Stimulated activated CD8-positive, alpha-beta memory T cell treated with anti-CD3 and anti-CD28 coated beads, Interleukin-7, amount 100 ng/mL, for 24 hours (primary cell): Measurements from ENCODE around the gene SCFD2.

Experiments
- DNase-seq: peaks from one replicate; pipeline ENCODE4 v3.0.0-alpha.2; 2020; ENCODE audit warnings: low read depth

SCFD2 gene

DNA sequence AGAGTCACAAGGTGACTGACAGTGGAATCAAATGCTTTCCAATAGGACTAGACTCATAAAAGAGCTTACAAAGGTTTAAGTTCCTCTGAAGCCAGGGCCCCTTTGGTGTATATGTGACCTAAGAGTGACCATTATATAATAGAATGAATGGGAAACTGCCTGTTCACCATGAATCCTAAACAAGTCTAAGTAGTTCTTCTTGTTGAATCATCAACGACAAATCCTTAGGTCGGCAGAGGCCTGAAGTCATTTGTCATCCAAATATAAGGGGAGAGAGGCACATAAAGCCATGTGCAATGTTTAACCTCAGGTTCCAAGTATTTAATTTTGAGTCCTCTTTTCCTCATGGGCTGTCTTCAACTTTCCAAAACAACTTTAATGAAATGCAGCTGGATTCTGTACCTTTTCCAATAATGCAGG, 381.4 kb downstream of the SCFD2 start:
- no peak for DNase-seq

DNA sequence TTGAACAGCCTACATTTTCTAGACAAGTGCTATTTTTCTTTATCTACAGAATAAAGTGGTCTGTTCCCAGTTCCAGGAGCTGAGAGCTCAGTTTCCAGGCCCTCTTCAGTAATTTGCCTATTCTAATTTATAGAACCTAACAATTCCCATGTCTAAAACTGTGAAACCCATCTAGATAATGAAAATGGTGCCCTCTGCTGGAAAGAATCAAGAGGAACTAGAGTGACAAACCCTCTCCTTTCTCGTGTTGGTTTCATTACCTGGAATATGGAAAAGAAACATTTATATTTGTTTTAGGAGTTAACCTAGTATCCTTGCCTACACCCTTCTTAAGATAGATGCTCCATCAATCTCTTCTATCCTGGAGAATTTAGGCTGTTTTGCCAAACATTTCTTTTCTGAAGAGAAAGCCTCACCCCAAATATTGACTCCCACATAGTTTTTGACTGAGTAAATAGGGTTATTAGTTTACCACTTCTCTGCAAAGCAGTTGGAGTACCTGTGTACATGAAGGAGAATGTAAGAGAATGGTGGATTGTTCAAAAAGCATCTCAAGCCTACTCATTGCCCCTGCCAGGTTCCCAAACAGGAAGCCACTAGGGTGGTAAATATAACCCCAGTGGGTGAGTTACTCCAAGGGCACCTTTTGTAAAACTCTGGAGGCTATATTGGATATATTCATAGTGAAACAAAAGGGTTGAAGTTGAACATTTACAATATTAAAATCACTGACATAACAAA, 382.1 kb downstream of the SCFD2 start:
- DNase-seq, result no peak

DNA sequence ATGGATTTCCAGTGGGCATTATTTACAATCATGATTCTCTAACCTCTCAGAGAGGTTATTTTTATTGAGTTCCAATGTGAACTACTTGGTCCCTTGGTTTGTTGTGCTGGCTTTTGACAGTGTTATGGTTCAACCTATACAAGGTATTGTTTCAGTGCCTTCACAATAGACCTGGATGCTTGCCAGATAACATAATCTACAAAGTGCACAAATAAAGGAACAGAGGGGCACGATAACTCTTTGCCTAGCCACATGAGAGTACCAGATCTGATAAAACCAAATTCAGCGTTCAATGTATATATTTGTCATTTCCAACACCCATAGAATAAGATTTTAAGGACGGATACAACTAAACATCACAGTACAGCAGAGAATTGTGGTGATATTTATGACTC, 382.9 kb downstream of the SCFD2 start:
- no peak for DNase-seq

DNA sequence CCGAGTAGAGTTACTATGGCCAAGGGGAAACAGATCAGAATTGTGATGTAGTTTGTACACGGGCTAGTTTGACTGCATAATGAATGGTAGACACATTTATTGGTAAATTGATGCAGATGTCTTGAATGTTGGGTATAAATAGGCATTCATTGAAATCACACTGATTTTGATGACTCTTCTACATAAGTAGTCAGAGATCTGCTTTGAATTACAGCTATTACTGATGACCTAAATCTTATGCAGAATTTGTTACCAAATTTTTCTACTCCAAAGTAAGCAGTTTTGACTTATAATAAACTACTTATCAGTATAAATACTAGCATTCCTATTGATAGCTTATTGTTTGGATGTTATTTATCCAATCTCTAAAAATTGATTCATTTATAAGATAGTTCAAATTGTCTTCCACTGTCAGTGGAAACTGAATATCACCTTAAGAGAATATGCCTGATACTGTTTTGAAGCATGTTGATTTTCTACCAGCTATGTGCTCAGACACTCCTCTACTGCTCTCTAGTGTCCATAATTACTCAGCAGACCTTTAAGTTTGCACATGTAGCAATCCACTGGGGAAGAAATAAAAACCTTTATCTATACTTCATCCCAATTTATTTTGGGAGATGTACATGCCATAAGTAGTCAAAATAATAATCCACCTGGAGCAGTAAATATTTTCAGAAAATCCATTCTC, 383.5 kb downstream of the SCFD2 start:
- DNase-seq, result no peak

DNA sequence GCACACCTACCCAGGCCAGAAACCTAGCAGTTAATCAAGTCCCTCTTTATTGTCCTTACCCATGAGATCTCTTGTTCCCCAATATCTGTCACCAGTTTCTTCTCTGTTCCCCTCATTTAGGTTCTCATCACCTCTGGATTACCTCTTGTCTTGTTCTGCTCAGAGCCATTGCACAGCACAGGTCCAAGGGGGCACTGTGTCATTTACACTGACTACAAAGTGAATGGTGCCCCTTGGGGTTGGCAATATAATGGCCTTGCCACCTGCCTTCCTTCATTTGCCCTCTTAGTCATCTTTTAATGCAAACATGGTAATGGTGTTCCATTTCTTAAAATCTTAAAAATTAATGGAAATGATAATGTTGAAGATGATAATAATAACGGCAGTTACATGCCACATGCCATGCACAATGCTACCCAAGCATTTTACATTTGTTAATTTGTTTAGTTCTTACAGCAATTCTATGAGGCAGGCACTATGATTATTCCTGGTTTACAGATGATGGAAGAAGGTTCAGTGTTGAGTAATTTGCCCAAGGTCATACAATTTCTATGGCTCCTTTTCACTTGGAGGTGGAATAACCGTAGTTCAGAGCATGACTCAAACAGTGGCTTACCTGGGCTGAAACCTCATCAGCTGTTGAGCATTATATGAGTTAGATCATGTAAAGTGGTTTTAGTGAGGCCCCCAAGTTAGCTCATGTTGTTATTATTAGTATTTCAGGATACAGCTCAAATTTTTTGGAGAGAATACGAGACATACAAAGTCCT, 385.9 kb downstream of the SCFD2 start:
- DNase-seq, result no peak

DNA sequence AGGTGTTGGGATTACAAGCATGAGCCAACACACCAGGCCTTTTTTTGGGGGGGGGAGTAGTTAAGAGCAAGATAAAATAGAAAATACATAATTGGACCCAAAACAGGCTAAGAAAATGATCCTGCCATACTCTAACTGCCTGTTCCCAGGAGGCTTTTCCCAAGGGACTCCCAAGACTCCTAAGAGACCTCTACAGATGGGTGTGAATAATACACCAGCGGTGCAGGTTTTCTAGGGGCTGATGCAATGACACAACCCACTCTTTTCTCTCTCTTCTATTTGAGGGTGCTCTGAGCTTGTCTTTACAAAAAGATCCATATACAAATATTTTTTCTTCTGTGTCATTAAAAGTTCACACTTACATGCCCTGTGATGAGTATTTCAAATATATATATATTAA, 386.8 kb downstream of the SCFD2 start:
- no peak for DNase-seq

DNA sequence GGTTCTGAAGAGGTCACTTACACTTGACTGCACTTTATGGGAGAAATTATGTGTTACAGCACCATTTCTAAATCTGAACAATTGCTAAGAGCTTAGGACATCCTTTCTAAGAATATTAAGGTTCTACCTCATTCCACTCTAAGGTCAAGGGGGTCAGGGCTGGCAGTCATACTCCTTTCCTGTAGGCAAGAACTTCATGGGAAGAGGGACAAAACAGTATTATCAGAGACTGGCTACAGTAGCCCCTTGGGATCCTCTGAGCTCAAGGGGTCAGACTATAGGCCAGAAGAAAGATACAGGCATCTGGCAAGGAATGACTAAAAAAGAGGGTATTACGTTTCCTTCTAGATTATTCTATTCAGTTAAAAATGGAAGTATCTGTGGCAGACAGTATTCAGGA, 388.6 kb downstream of the SCFD2 start:
- no peak for DNase-seq

DNA sequence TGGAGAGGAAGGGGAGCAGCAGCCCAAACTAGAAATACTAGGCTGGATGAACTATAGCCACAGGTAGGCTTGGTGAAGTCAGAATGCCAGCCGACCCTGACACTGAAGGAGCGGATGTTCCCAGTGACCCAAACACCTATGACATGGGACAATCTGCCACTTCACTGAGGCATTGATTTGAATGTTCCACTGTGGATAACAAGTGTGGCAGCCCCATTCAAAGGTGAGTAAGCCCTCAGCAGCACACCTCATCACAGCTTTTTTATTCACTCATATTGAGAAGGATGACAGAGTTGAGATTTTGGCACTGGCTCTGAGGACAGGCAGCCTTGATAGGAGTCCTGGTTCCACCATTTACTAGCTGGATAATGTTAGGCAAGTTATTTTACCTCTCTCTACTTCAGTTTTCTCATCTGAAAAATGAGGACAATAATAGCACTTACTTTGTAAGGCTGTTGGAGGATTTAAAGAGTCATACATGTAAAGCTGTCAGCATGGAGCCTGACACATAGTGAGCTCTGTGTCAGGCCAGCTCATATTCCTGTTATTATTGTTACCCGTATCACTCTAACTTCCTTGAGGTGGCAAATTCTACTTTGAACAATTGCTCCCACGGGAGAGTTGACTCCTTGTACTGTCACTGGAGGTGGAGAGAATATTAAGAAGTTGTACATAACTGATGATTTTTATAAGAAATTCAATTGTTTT, 389.2 kb downstream of the SCFD2 start:
- no peak for DNase-seq

DNA sequence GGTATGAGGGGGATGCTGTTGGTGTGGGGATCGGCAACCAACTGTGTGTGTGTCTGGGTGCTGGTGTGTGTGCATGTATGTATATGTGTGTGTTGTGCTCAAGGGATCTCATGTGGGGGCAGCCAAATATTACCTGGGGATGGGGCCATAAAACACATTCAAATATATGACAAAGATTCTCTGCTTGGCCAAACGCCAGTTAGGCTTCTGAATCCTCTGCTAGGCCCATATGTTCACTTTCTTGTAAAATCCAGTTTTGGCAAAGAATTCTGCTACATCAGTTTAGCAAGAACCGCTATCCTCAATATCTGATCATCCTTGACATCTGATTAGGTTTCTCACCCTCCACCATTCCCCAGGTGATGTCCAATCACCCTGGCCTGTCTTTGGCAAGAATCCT, 397.2 kb downstream of the SCFD2 start:
- DNase-seq, result no peak

DNA sequence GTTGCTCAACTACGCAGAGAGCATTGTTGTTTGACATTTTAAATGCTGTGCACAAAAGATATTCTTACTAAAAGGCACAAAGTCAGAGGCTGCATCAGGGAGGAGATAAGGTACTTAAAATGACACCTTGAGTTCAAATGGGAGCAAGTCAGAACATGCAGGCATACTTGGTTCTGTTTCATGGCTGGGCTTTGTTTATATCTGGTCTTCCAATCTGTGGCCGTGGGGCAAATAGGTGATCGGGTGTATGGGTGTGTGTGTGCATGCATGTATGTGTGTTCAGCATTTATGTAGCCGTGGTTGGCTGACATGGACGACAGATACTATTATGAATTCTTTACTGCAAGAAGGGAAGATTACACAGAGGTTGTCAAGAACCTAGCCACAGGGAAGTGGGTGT, 397.6 kb downstream of the SCFD2 start:
- DNase-seq, result no peak

DNA sequence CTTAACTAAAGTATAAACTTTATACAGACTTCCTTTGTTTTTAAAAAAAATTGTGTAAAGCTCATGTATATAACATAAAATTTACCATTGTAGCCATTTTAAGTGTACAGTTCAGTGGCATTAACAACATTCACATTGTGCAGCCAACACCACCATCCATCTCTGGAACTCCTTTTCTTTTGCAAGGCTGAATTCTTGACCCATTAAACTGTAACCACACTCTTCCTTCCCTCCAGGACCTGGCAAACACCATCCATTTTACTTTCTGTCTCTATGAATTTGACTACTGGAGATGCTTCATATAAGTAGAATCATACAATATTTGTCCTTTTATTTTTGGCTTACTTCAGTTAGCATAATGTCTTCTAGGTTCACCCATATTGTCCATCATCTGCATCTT, 399.1 kb downstream of the SCFD2 start:
- DNase-seq, result no peak

DNA sequence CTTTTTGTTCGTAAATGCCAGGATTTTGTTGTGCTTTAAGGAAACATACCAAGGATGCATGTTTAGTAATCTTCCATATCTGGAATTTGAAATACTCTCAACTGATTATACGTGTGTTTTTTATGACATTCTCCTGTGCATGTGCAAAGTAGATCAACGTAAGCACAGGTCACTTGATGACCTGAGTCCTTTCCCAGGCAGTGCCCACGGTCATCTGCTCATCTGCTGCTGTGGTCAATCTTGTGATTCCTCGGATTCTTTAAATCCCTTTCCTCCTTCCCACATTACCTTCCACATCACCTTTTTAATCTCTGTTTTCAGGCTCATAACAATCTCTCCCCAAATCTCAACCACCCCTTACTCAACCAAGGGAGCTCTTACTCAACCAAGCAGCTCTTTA, 399.7 kb downstream of the SCFD2 start:
- no peak for DNase-seq

DNA sequence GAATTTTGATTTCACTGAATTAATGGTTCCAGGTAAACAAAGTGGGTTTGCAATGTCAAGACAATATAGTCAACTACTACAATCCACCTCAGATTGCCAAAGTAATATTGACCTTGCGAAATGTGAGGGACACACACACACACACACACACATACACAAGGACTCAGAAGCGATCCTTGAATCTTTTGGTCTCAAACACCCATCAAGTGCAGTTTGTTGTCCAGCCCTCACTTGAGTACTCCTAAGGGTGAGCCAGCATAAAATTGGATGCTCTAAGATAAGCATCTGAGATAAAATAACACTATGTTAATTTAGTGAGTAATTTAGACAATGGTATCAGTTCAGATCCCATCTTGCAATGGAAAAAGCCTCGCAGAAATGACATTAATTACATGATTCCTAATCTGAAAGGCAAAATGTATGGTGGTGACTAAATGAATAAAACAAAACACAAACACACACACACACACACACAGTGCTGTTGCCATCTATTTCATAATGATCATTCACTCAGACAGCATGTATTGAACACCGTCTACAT, 401.2 kb downstream of the SCFD2 start:
- no peak for DNase-seq

DNA sequence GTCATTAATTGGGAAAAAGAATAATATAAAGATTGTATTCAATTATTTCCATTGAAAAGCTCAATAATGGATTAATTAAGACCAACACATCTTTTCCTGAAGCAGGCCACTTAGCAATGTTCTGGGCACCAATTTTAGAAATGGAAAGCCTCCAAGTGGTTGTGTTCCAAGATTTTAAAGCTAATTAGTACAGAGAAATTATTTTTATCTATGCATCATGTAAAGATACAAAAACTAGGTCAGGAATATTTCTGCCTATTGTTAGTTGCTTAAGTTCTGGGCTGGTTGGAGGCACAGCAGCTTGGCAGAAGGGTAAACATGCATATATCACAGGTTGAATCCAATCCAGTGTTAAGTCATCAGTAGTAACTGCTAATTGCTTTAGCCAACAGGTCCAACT, 401.9 kb downstream of the SCFD2 start:
- no peak for DNase-seq

DNA sequence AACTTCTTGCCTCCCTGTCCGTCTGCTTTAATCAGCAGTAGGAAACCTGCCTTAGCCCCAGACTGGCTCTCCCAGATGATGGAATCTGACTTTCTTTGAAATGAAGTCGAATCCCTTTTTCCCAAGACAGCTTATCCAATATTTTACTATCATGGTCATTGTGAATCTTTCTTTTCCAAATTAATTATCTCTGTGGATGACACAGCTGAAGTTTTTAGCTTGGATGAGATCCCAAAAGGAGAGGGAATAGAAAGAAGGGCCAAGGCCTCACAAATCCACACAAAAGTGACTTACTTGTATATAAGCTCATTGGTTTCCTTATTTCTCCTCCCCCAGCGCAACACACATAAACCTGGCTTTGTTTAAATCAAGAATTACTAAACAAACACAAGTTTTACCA, 403.1 kb downstream of the SCFD2 start:
- no peak for DNase-seq

DNA sequence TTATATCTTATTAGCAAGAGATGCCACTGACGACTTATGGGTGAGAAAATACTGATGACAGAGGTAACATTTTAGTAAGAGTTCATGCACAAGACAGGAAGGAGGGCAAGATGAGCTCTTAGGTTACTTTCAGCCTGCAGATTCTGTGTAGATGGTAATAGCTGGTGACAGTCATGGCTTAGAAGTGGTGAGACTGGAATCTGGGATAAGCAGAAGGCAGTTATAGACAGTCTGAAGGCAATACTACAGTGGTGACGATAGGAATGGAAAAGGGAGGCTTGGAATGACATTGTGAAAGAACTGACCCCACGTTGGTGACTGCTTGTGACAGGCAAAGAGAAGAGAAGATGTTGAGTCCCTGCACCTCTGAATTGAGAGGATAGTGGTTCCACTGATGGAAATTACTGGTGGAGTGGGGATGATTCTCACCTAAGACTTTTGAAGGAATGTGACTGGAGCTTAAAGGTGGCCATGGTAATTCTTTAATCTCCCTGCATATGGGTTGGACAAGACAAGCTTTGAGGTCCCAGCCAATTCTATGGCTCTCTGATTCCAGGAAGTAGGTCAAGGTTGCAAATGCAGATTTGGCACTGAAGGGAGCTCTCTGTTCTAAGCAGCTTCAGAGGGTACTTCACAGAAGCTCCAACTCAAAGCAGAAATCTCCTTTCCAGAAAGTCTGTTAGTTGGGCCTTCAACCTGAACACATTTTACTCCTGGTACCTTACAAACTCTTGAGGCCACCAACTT, 404.0 kb downstream of the SCFD2 start:
- no peak for DNase-seq

DNA sequence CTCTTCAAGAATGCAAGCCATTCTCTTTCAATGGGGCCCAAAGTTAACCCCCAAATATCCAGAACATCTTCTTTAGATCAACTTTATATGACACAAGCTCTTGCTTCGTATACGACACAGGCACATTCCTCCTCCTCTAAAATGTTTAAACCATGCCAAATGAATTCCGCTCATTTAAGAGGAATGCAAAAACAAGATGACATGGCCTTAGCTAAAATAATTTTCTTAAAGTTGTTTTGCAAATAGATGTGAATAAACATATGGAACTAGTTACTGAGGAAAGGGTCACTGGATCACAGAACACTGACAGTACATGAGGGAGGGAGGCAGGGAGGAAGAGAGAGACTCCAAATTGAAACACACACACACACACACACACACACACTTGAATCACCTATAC, 406.3 kb downstream of the SCFD2 start:
- no peak for DNase-seq

DNA sequence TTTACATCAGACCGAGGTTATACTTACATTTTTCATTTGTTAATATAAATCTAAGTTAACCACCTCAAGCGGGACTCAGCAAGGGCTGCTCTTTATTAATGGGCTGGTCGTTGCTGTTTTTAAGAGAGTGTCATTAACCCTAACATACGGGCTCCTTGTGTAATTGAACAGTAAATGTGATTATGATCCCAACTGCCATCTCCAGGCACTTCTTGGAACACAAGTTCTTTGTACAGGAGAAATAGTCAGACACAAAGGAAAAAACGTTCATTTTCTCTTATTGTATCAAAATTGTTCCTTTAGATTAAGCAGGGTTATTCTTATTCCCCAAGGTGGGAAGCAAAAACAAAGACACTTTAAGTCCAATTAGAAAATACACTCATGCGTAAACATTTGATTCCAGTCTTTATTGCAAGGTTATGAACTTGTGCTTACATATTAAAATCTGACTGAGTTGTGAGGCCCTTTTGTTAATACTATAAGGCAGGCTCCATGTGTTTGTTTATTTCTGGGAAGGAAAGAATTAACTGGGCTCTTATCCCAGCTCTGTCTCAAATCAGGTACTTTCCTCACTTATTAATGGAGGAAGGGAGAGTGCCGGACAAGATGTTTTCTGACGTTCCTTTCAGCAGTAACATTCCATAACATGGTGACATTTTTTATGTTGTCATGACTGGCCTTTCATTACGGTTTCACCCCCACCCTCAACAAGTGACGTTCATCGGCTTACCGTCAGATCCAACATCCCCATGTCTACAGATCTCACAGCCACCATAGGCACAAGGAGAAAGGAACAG, 407.8 kb downstream of the SCFD2 start:
- DNase-seq, result no peak

DNA sequence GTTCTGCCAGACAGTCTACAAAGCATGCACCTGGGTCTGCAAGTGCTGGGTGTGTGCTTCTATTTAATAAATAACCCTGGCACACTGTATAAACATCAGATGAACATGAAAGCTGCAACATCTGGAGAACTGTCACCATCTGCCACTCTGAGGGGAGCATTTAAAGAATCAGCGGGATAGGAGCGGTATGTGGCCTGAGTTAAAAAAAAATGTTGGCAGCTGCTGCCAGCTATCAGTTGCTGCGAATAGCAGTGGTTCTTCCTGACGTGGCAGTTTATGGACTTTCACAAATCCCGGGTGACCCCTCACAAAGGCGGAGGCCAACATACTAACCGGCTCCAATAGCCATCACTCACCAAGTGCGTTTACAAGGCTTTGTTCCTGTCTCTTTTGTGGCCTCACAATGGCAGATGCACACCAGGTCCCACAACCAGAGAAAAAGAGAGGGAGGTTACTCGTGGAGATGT, 408.6 kb downstream of the SCFD2 start:
- no peak for DNase-seq

DNA sequence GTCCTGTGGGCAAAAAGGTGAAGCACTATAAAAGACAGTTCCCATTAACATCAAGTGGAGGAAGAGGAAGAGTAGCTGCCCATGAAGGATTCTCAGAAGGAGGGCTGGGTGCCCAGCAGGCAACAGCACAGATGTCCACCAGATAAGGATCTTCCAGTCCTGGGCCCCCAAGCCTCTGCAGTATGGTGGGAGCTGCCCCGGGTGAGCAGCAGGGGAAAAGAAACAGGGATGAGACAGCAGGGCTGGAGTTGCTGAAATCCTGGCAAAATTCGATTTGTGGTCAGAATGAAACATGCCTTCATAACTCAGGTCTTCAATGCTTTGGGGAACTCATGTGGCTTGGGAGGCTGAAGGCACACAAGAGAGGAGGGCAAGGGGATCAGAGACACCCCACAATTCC, 409.2 kb downstream of the SCFD2 start:
- DNase-seq, result no peak
